ENCODE results near the gene CREB3. TPM values are rescaled to one million over a fixed set of nuclear protein-coding genes. Genes with fewer than 3 reads are reported as not detected.

CREB3 gene
- polyA plus RNA-seq, 3 donors, result 37.4 to 40.2 (median 39.3) TPM

GRCh38 chr9:35757892-35758275, 25.4 kb downstream of the CREB3 start:
- DNase-seq (ENCODE audit: extremely low read depth in 1 of 11, low read depth in 9 of 11, low spot score in 4 of 11), result no peak

- DNase-seq (ENCODE audit: extremely low read depth in 1 of 11, low read depth in 9 of 11, low spot score in 4 of 11), result no peak
These were observed 26.1 kb downstream of the CREB3 start for GRCh38 chr9:35758475-35759050.

DNA sequence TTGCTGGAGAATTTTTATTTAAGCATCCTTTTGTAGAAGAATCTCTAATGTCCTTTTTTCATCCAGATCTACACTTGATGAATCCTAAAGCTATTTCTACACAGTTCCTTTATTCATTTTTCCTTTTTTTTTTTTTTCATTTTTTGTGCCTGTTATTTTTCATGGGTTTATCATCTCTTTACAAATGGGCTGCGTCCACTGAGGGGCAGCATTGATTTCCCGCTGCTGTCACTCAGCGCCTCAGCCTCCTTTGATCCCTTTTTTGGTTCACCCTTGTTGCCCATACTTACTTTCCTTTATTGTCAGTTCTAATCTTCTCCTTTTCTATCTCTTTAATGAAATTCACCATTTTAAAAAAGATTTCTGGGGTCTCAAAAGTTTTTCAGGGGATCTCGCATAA, 27.3 kb downstream of the CREB3 start:
- no peak for DNase-seq (ENCODE audit: extremely low read depth in 1 of 11, low read depth in 9 of 11, low spot score in 4 of 11)

GRCh38 chr9:35760651-35761050, 28.2 kb downstream of the CREB3 start:
- no peak for DNase-seq (ENCODE audit: extremely low read depth in 1 of 11, low read depth in 9 of 11, low spot score in 4 of 11)

DNA sequence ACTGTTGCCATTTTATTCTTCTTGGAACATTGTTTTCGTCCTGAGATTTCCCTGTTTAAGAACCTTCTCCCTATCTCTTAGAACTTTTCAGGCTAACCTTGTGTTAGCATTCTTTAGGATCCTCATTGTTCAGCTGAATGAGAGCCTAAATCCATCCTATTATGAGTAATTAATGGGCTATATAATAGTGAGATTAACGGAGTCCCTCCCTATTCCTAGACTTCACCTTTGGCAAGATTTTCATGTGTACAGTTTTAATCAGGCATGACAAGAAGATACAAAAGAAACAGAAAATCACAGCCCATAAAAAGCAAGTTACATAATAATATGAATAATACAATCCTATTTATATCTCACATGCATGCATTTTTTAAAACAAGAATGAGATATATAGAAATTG, 30.7 kb downstream of the CREB3 start:
- no peak for DNase-seq (ENCODE audit: extremely low read depth in 1 of 11, low read depth in 9 of 11, low spot score in 4 of 11)

GRCh38 chr9:35763803-35764202, 31.3 kb downstream of the CREB3 start:
- no peak for DNase-seq (ENCODE audit: extremely low read depth in 1 of 11, low read depth in 9 of 11, low spot score in 4 of 11)

GRCh38 chr9:35766997-35767396, 34.5 kb downstream of the CREB3 start:
- no peak for DNase-seq (ENCODE audit: extremely low read depth in 1 of 11, low read depth in 9 of 11, low spot score in 4 of 11)

DNA sequence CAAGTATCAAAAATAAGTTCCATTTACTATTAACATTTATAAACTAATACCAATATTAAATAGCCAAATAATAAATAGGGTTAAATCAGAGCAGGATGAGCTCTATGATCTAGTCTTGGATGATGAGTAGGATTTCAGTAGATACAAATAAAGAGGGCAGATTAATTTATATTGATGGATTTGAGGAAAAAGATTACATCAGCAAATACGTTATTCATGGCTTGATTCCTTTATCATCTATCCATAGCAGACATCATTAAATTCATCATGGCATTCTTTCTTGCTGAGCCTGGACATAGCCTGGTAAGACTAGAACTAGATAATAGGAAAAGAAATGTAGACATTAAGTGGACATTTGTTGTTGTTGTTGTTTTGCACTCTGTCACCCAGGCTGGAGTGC, 35.0 kb downstream of the CREB3 start:
- no peak for DNase-seq (ENCODE audit: extremely low read depth in 1 of 11, low read depth in 9 of 11, low spot score in 4 of 11)

DNA sequence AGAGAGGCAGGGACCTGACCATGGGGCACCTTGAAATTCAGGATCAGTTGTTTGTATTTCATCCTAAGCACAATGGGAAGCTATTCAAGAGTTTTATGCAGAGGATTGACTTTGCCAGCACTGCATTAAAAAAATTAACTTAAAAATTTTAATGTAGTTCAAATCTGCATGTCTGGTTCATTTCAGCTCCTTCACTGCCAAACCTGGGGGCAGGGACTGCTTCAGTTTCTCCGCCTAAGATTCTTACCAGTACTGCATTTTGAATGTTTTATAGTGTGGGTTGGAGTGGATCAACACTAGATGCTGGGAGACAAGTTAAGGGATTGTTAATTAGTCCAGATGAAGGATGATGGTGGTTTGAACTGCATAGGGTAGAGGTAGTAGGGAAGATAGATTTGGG, 37.3 kb downstream of the CREB3 start:
- no peak for DNase-seq (ENCODE audit: extremely low read depth in 1 of 11, low read depth in 9 of 11, low spot score in 4 of 11)

DNA sequence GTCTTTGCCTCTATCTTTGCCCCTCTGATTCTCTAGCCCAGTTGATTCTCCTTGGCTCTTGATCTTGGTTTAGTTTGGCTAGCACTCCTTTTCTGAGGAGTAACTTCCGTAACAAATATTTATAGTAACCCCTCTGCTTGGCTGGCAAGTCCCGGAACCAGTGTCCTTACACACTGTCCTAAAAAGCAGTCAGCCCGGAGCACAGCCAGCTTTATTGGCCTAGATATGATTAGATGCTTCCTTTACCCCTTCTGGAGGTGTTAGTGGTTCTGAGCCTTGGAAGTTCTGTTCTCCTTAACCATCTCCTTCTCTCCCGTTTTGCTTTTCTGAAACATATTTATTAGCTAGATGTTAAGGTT, 38.6 kb downstream of the CREB3 start:
- DNase-seq (ENCODE audit: extremely low read depth in 1 of 11, low read depth in 9 of 11, low spot score in 4 of 11), result no peak

DNA sequence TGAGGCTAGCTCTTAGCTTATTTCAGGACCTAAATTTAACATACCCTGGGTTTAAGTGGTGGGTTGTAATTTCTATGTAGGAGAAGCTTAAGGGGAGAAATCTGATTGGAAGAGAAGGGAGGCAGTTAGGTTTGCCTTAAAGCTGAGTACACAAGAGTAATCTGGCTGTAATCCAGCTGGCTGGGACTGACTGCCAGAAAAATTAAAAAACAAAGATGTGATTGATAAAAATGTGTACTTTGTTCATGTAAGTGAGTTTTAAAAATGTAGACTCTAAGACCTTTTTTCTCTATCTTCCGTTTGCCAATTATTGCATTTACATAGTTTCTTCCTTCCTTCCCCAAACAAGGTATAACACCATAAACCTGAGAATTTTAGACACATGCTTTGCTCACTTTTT, 39.1 kb downstream of the CREB3 start:
- no peak for DNase-seq (ENCODE audit: extremely low read depth in 1 of 11, low read depth in 9 of 11, low spot score in 4 of 11)

- no peak for DNase-seq (ENCODE audit: extremely low read depth in 1 of 11, low read depth in 9 of 11, low spot score in 4 of 11)
These were observed 39.5 kb downstream of the CREB3 start for GRCh38 chr9:35771943-35772342.

GRCh38 chr9:35774907-35775635, 42.6 kb downstream of the CREB3 start:
- DNase-seq (ENCODE audit: extremely low read depth in 1 of 11, low read depth in 9 of 11, low spot score in 4 of 11), result no peak

- peak in 2 of 11 donors; percentile 67 to 76 for DNase-seq (ENCODE audit: extremely low read depth in 1 of 11, low read depth in 9 of 11, low spot score in 4 of 11)
These were observed 43.6 kb downstream of the CREB3 start for GRCh38 chr9:35776018-35776417.

DNA sequence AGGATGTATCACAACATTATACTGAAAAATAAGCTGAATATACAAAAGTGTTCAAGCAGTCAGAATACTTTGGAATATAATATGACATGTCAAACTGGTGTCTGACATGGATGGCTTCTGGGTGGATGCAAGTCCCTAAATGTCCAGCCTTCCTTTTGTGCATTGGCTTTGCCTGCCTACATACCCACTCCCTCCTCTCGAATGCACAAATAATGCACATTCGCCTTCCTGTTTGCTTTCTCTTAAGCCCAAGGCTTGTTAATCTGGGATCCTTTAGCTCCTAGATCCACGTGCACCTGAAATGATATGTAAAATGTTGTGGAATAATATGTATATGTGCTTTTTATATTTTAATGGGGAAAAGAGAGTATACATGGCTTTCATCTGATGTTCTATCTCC, 46.0 kb downstream of the CREB3 start:
- no peak for DNase-seq (ENCODE audit: extremely low read depth in 1 of 11, low read depth in 9 of 11, low spot score in 4 of 11)

- DNase-seq (ENCODE audit: extremely low read depth in 1 of 11, low read depth in 9 of 11, low spot score in 4 of 11), result no peak
These were observed 48.6 kb downstream of the CREB3 start for GRCh38 chr9:35781066-35781465.

DNA sequence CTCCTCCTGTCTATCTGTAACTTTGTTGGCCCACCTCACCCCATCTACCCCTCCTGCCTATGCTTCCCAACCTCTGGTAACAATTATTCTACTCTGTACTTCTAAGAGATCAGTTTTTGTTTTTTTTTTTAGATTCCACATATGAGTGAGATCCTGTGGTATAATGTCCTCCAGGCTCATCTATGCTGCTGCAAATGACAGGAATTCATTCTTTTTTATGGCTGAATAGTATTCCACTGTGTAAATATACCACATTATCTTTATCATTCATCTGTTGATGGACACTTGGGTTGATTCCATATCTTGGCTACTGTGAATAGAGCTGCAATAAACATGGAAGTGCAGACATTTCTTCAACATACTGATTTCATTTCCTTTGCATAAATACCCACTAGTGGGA, 51.0 kb downstream of the CREB3 start:
- DNase-seq (ENCODE audit: extremely low read depth in 1 of 11, low read depth in 9 of 11, low spot score in 4 of 11), result no peak
